GM11168 (cell line): ENCODE data around the gene NEK7.
"Not testable (repeated sequence)": the region's sequence is repeated elsewhere in the genome, so short reads cannot be mapped to it uniquely, and the experiment has no call there.

Experiments used
- in situ Hi-C: fragments of 300-500 bp; cut with MboI; formaldehyde crosslinking; loops from one replicate; pipeline ENCODE4 v1.12.0; 2022; ENCODE audit warnings: low sequenced_read_pairs; ENCODE audit not compliant: unreplicated experiment

The NEK7 gene

DNA sequence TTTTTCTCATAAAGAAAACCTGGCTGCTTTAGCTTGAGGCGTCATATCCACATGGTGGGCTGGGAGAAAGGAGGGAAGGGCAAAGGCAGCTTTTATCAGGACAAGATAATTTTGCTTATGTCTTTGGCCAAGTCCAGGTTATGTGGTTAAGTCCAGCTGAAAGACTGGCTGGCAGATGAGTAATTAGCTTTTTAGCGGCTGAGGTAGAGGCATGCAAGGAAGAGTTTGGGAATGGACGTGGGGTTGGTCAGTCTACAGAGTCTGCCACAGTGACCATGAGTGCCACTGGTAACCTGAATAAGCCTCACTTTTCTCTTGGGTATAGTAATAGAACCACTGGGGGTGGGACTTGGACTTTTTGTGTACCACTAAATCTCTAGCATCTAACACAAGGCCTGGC lies 39.8 kb downstream of the NEK7 start:
- in situ Hi-C loops, result no loop called here

DNA sequence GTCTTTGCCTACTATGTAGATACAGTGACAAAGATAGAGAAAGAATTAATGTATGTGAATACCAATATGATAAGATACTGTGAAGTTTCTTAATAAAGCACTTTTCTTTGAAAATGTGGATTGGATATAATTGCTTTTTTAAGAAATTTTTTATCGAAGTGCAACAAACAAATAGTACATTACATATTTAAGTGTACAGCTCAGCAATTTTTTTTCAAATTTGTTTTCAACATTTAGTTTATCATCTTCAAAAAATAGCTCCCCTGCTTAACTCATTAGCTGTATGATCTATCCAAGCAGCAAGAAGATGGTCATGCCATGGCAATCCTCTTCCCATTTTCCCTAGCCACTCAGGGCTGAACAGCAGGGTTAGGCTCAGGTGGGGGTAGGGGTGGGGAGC lies 40.5 kb downstream of the NEK7 start:
- in situ Hi-C loops, result no loop called here

DNA sequence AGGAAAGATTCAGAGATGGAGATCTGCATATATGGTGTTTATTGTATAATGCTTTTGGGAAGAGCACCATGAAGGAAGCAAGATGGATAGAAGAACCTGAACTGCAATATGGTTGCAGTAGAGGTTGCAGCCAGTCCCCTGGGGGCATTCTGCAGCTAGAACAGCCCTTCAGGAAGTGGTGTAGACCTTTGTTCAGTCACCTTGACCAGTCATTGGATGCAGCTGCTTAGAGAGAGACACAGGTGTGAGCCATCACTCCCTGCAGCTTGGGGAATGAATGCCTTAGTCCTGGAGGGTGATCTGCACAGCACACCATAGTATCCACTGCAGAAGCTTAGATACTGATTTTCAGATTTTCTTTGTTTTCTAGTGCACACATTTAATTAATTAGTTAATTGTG lies 42.3 kb downstream of the NEK7 start:
- in situ Hi-C loops, result no loop called here

DNA sequence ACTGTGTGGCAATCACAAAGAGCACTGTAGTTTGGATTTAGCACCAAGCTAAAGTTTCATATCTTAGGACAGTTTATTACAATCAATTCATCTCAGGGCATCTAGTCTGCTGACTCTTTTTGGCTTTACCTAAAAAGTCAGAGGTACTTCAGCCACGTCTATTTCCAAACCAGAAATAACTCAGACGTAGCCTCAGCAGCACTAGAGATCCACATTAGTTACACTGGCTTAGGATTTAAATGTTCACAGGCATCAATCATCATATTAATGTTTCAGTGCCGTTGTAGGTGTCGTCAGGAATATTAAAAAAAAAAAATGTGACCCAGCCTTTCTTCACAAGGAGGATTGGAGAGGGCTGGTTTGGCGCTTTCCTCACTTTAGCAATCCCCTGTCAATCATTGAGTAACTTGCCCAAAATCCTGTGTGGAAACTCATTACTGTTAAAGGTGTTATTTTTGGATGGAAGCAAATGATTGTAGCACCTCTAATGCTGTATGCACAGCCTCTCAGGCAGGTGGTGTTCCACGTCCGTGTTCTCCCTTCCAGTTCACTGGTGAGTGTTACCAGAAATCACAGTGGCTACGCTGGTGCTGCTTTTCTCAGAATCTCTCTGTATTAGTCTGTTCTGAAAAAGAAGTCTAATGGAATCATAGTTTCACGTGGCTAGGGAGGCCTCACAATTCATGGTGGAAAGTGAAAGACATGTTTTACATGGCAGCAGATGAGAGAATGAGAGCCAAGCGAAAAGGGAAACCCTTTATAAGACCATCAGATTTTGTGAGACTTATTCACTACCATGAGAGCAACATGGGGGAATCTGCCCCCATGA lies 45.4 kb downstream of the NEK7 start:
- in situ Hi-C loops, result no loop called here

DNA sequence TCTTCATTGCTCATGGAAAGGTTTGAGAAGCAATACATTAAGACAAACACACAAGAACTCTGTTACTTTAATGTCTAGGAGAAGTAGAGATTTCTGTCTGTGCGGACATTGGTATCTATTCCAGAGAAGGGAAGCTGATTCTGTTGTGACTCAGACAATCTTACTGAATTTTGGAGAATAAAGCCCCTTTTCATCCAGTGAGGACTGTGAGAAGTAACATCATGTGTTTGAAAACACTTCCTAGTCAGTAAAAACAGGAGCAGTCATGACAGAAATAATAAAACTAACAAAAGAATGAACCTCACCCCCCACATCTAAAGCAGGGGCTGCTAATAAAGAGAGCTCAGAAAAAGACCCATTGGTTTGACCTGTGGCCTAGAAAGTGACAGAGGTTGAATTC lies 46.6 kb downstream of the NEK7 start:
- in situ Hi-C loops, result no loop called here

DNA sequence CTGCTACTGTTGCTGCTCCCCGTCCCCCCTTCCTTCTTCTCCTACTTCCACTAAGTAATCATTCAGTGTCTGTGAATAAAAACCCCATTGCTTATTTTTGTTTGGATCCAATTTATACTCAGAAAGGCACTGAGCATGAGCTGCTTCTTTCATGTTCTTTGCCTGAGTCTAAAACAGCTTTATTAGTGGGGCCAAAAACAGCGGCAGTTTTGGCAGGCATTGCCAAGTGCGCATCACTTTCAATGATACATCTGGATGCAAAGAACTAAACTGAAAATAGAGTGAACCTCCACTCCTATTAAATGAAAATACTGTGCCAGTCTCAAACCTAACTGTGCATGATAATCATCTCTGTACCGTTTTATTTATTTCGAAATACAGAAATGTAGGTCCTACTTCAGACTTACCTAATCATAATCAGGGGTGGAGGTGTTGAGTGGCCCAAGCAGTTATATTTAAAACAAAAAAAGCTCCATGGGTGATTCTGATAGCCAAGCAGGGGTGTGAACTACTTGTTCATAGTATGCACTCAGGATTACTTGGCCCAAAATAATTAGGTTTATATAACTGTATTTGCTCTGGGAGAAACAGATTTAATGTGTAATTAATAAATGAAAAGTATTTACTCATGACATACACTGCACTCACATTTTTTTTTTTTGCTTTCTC lies 48.4 kb downstream of the NEK7 start:
- in situ Hi-C loops, result no loop called here

DNA sequence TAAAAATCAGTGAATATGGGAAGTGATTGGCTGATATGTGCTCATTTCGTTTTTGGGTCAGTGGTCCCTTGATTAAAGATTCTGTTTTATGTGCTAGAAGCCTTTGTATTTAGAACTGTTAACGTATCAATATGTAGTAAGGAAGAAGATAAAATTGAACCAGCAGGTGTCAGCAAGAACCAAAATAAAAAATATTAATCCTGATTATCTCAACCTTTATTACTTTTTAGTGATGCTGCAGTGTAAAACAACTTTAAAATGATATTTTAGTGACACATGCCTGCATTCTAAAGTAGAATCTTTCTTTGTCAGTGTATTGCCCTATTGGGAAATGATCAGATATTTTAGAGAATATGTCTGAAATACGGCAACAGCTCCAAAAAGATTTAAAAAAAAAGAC lies 49.5 kb downstream of the NEK7 start:
- in situ Hi-C loops, result no loop called here

DNA sequence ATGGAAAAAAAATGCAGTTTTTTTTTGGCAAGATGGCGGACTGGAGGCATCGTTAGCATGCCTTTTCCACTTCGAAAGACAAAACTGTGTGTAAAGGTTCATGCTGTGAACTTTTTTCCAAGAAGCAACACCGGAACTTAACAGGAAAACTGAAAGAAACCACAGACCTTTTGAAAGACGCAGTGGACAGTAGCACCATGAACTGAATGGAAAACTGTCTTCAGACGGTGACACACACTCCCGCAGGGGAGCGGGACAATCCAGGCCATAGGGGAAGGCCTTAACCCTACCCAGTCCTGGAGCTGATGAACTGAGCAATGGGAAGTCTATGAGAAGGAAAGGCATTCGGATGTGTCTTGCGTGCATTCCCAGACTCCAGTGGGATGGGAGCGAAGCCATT lies 54.9 kb downstream of the NEK7 start:
- in situ Hi-C loops, result no loop called here

DNA sequence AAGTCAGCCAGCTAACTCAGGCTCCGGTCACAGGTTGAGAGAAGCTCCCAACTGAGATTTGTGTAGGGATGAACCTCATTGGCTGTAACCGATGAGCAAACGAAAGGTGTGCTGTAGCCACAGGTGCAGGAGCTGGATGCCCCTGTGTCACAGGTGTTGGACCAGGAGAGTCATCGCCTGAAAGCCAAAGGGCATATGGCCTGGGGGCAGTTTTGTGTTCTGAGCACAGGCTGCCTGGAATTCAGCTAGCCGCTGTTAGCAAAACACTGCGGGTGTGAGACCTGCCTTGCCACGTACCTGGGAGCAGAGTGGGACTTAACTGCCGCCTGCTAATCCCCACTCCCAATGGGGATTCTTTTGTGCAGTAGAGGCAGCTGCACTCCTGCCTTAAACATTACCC lies 55.3 kb downstream of the NEK7 start:
- in situ Hi-C loops, result no loop called here

DNA sequence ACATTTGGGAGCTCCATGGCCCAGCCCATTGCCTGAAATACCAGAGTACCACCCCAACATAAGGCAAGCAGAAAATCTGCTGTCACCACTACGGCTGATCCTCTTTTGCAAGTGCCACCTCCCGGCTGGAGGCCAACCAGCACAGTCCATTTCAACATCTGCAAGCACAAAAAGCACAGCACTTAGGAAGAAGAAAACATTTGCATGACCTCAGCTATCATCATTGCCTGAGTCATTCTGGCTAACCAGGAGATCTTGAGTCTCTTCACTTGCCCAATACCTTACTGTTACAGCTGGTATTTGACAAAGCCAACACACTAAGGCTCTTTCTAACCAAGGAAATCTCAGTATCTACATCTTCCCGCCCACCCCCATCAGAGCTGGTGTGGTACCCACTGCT lies 55.9 kb downstream of the NEK7 start:
- in situ Hi-C loops, result no loop called here

DNA sequence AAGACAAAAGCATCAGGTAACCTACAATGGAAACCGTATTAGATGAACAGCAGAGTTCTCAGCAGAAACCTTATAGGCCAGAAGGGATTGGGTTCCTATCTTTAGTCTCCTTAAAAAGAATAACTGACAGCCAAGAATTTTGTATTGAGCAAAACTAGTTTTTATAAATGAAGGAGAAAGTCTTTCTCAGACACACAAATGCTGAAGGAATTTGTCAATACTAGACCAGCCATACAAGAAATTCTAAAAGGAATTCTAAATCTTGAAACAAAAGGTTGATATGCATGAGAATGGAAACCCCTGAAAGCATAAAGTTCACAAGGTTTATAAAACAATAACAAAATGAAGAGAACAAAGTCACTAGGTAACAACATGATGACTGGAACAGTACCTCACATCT lies 58.1 kb downstream of the NEK7 start:
- in situ Hi-C loops, result no loop called here

DNA sequence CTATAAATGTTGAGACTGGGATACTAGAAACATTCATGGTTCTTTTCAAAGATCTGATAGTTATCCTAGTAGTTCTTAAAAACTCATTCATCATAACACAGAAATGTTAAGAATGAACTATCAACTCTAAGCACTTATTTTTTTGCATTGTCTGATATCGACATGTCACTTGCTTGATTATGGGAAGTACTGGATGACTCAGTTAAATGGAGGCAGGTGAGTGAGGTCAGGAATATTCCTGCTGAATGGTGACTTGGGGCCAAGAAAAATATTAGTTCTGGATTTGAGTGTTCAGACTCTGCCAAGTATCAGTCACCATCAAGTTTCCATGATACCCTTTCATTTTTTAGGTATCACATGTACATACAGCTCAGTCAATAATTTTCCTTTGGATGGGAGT lies 63.6 kb downstream of the NEK7 start:
- in situ Hi-C loops, result no loop called here

DNA sequence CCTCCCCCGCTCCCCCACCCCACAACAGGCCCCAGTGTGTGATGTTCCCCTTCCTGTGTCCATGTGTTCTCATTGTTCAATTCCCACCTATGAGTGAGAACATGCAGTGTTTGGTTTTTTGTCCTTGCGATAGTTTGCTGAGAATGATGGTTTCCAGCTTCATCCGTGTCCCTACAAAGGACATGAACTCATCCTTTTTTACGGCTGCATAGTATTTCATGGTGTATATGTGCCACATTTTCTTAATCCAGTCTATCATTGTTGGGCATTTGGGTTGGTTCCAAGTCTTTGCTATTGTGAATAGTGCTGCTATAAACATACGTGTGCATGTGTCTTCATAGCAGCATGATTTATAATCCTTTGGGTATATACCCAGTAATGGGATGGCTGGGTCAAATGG lies 70.2 kb downstream of the NEK7 start:
- in situ Hi-C loops, result not testable (repeated sequence)

DNA sequence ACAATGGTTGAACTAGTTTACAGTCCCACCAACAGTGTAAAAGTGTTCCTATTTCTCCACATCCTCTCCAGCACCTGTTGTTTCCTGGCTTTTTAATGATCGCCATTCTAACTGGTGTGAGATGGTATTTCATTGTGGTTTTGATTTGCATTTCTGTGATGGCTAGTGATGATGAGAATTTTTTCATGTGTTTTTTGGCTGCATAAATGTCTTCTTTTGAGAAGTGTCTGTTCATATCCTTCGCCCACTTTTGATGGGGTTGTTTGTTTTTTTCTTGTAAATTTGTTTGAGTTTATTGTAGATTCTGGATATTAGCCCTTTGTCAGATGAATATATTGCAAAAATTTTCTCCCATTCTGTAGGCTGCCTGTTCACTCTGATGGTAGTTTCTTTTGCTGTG lies 70.7 kb downstream of the NEK7 start:
- in situ Hi-C loops, result not testable (repeated sequence)

DNA sequence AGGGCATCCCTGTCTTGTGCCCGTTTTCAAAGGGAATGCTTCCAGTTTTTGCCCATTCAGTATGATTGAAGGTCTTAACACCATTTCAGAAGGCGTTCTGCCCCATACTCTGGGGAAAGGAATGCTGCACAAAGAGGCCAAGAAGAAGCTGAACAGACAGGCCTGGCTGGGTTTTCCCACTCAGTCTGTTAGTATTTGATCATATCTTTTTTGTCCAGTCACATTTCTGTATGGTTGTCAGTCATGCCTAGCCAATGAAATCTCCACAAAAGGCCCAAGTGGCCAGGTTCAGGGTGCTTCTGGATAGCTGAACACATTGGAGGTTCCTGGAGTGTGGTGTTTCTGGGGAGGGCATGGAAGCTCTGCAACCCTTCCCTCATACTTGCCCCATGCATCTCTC lies 72.1 kb downstream of the NEK7 start:
- in situ Hi-C loops, result no loop called here

DNA sequence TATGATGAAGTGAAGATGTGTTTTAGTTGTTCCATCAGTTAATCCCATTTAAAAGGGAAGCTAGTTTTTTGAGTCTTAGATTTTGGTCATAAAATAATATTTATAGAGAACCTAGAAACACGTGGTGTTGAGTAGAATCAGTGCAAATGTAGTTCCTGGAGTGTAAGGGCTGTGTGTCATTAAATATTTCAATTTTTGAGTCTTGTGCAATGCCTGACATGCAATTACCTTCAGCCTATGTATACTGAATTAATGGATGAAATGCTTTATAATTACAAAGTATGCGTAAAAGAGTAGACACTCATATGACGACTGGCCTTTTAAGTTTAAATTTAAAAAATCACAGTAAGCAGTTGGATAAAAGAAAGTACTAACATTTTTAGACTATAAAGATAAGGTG lies 75.0 kb downstream of the NEK7 start:
- in situ Hi-C loops, result no loop called here

DNA sequence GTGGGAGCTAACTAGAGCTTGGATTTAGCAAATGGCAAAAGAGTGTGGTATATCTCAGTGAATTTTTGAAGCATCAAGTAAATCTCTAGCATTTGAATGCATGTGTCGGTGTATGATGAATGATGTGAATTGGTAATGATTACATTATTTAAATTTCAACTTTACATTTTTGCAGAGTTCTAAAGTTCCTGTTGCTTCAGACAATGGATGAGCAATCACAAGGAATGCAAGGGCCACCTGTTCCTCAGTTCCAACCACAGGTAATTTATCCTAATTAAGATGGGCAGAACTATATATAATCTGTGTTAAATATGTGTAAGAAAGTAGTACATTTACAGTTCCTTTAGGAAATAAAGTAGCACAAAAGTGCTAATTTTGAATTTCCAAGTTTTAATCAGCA lies 75.6 kb downstream of the NEK7 start:
- in situ Hi-C loops, result no loop called here

DNA sequence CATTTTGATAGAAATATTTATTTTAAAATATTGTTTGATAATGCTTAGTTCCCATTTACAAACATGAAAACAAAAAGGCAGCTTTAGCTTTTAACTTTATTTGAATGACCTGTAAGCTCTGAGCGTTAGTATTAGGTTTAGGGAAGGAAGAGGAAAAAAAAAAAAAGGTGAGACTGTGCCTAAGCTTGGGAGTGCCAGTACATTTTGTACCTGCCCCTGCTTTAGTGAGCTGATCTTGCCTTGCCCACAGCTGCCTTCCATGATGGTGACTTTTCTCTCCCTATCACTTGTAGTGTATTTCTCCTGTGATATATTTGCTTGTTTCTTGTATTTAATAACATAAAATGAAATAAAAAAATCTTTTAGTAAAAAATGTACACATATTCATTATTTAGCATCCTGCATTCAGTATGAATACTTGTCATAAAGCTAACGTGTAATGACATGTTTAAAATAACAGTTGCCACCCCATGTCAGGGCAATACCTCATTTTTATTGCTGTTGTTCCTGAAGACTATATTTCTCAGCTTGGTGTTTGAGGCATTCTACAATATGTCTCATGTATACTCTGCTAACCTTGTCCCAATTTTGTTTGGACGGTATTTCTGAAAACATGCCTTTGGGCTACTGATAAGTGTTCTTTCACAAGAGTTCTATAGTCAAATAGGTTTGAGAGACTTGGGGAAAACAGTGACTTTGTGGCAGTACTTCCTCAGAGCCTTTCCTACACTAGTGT lies 76.3 kb downstream of the NEK7 start:
- in situ Hi-C loops, result no loop called here

DNA sequence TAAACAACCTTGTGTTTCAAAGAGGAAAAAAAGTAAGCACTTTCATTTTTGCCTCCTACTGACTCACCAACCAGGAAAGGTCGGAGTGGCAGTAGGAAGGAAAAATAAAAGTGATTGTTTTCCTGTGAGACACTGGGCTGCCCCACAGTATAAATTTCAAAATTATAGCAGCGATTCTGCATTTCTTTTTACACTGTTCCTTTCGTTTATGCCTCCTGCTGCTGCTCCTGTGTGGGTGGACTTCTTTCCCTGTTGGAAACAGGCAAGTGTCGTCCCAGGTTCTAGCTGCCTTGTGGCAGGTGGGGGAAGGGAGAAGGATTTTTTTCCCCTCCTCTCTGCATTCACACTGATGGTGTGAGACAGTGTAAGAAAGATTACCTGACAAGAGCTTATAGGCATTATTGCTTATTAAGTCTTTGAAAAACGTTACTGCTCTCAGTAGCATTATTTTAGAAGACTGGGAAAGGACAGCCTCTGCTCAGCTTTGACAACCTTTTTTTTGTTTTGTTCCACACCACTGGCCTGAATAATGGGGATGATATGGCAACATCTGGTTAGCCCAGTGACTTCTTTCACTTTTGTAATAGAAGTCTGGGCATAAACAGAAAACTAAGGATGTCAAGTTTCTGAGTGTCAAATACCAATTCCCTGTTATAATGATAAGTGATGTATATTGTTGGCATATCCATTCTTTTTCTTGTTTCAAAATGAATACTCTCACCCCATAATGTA lies 77.9 kb downstream of the NEK7 start:
- in situ Hi-C loops, result no loop called here

DNA sequence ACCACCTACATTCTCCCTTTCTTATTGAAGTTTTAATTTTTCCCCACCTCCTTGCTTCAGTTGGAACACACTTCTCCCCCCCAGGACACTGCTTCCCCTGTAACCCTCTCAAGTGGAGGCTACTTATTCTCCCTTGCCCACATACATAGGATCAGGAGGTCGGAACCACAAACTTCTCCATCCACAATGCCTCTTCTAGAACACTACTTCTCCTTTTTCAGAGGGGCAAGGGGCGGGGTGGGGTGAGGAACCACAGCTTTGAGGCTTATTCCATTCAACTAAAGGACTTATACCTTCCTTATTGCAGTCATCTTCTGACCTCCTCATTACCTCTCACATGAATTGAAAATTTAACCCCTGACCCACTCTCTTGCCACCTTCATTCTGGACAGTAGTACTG lies 81.3 kb downstream of the NEK7 start:
- in situ Hi-C loops, result no loop called here

DNA sequence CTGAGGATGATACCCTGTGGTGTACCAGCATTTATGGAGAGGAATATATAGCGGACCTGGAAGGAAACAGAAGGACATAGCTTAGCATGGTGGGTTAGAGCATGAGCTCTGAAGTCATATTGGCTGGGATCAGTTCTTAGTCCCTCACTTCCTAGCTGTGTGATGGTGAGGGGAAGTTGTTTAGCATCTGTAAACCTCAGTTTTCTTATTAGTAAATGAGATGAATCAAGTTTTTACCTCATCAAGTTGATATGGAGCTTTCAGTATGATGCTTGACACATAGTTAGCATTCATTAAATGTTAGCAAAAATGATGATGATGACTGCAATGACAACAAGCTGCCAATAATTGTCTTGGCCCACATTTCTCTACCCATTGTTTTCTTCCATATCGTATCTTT lies 84.8 kb downstream of the NEK7 start:
- in situ Hi-C loops, result no loop called here
